Endothelial cell of umbilical vein (primary cell): Measurements from ENCODE around the gene EVI2A. TPM values are rescaled to one million over a fixed set of nuclear protein-coding genes. Genes with fewer than 3 reads are reported as not detected.

Experiments
- BruUV-seq: library from RNA; stranded (reverse); fragments of 400-500 nt; replicated peaks from 2 replicates; lab custom pipeline; 2021; lab: Mats Ljungman, UMichigan
- CTCF ChIA-PET: fragments of 300-600, 350-600 bp; sonication (Branson Sonifier 250); formaldehyde crosslinking; loops from one replicate; lab custom pipeline; 2021; ENCODE audit warnings: antibody characterized with exemption, inconsistent platforms; lab: Charles Lee
- POLR2A ChIA-PET: fragments of 300-600, 350-600 bp; sonication (Branson Sonifier 250); formaldehyde crosslinking; loops from one replicate; lab custom pipeline; 2021; ENCODE audit warnings: antibody characterized with exemption, inconsistent platforms; lab: Charles Lee
- DNase-seq: peaks from one replicate; pipeline ENCODE4 v3.0.0-alpha.2; 2011; ENCODE audit warnings: low read depth, low spot score
- FAIRE-seq: peaks from 2 replicates; lab custom pipeline; 2011; peaks lifted over from hg19 to GRCh38; lab: Jason Lieb, UNC
- H2AFZ ChIP-seq: 2 replicates; pipeline ENCODE4 v1.6.0; 2012; ENCODE audit warnings: low read depth, low read length, control low read depth, inconsistent platforms
- H3K27ac ChIP-seq: 2 replicates; pipeline ENCODE4 v1.5.1; 2011; ENCODE audit warnings: low read depth, mild to moderate bottlenecking, control low read depth, low read length, moderate library complexity; ENCODE audit not compliant: insufficient read depth
- H3K27me3 ChIP-seq, 2 experiments: 2 replicates each; pipeline versions ENCODE4 v1.6.0 to v1.6.1; 2011; ENCODE audit warnings: low read length in 2 of 2, mixed read lengths in 1 of 2; ENCODE audit not compliant: control insufficient read depth in 2 of 2, insufficient read depth in 2 of 2
- H3K36me3 ChIP-seq, 2 experiments: 2 replicates in 1 of 2; 3 replicates in 1 of 2; pipeline ENCODE4 v1.5.1; 2011; ENCODE audit warnings: low read length in 2 of 2, mild to moderate bottlenecking in 1 of 2, moderate library complexity in 1 of 2; ENCODE audit not compliant: control insufficient read depth in 2 of 2, insufficient read depth in 2 of 2; ENCODE audit errors: extremely low read depth in 1 of 2
- H3K4me1 ChIP-seq: 3 replicates; pipeline ENCODE4 v1.5.1; 2011; ENCODE audit warnings: mild to moderate bottlenecking, low read length; ENCODE audit not compliant: control insufficient read depth, insufficient read depth; ENCODE audit errors: extremely low read depth
- H3K4me2 ChIP-seq: 2 replicates; pipeline ENCODE4 v1.6.1; 2011; ENCODE audit warnings: low read length, control low read depth, mixed read lengths; ENCODE audit not compliant: insufficient read depth
- H3K4me3 ChIP-seq, 3 experiments: fragments of 200-600 bp in 1 of 3; sonication (generic), shearing (Covaris generic) in 1 of 3; replicated peaks in 1 of 3; 2 replicates each; pipeline ENCODE4 v1.5.1; 2011 to 2016; ENCODE audit warnings: control low read depth in 3 of 3, low read length in 3 of 3, mild to moderate bottlenecking in 2 of 3, inconsistent platforms in 1 of 3, low read depth in 1 of 3, moderate library complexity in 1 of 3; ENCODE audit not compliant: insufficient read depth in 1 of 3
- H3K79me2 ChIP-seq: 2 replicates; pipeline ENCODE4 v1.6.0; 2012; ENCODE audit warnings: low read length, inconsistent platforms; ENCODE audit not compliant: control insufficient read depth, insufficient read depth
- H3K9ac ChIP-seq: replicated peaks from 2 replicates; pipeline ENCODE3; 2011; ENCODE audit warnings: low read length, control low read depth; ENCODE audit not compliant: insufficient read depth; ENCODE audit errors: extremely low read depth
- H3K9me1 ChIP-seq: replicated peaks from 3 replicates; pipeline ENCODE4 v1.6.0; 2011; ENCODE audit warnings: mild to moderate bottlenecking, low read length; ENCODE audit not compliant: control insufficient read depth, insufficient read depth; ENCODE audit errors: extremely low read depth
- H3K9me3 ChIP-seq: replicated peaks from 2 replicates; pipeline ENCODE4 v1.5.1; 2012; ENCODE audit warnings: low read length, inconsistent platforms; ENCODE audit not compliant: control insufficient read depth, insufficient read depth
- H4K20me1 ChIP-seq: replicated peaks from 2 replicates; pipeline ENCODE3; 2011; ENCODE audit warnings: mild to moderate bottlenecking, low read length; ENCODE audit not compliant: control insufficient read depth, insufficient read depth; ENCODE audit errors: extremely low read depth
- EZH2 ChIP-seq: IDR thresholded peaks from 2 replicates; pipeline ENCODE4 v1.6.1; 2012; ENCODE audit warnings: borderline replicate concordance, low read depth, mild to moderate bottlenecking, moderate library complexity, low read length, inconsistent platforms; ENCODE audit not compliant: severe bottlenecking
- FOS ChIP-seq: IDR thresholded peaks from 2 replicates; pipeline ENCODE4 v1.6.1; 2011; ENCODE audit warnings: mild to moderate bottlenecking, low read length, moderate library complexity, borderline replicate concordance; ENCODE audit not compliant: insufficient read depth
- GATA2 ChIP-seq: IDR thresholded peaks from 2 replicates; pipeline ENCODE4 v1.7.0; 2011; ENCODE audit warnings: low read depth, mild to moderate bottlenecking, moderate library complexity, mixed read lengths, low read length; ENCODE audit not compliant: insufficient read length, insufficient read depth
- JUN ChIP-seq: IDR thresholded peaks from 2 replicates; pipeline ENCODE4 v1.6.1; 2011; ENCODE audit warnings: borderline replicate concordance, low read depth; ENCODE audit not compliant: insufficient read length, insufficient read depth
- MYC ChIP-seq: IDR thresholded peaks from one replicate; pipeline ENCODE4 v1.6.1; 2011; ENCODE audit warnings: mild to moderate bottlenecking, low read depth, low read length
- POLR2A ChIP-seq: IDR thresholded peaks from 2 replicates; pipeline ENCODE4 v1.6.1; 2012; ENCODE audit warnings: low read depth, mild to moderate bottlenecking, control low read depth, low read length
- POLR2AphosphoS5 ChIP-seq: IDR thresholded peaks from 2 replicates; pipeline ENCODE4 v1.6.1; 2012; ENCODE audit warnings: low read depth, mild to moderate bottlenecking, control low read depth, low read length, moderate library complexity; ENCODE audit not compliant: insufficient read depth
- dilution Hi-C: fragments of 300-500 bp; cut with MboI; formaldehyde crosslinking; loops from one replicate; pipeline ENCODE4 v1.15.0; 2019; ENCODE audit warnings: low sequenced_read_pairs; ENCODE audit not compliant: extremely low pct_ligation_motif_present
- intact Hi-C: fragments of 100-400 bp; cut with micrococcal nuclease; formaldehyde crosslinking; loops from one replicate; pipeline ENCODE4 v1.10.0; 2022
- polyA plus RNA-seq, 4 experiments: library from polyadenylated mRNA; depleted of rRNA in 3 of 4; stranded (reverse) in 3 of 4; unstranded in 1 of 4; fragments of >200 nt; gene quantifications; 2 replicates each; pipeline versions ENCODE4 v1.2.1 to v1.2.3, GENCODE V29; 2011 to 2012; ENCODE audit warnings: missing spikeins in 1 of 4
- total RNA-seq: library from RNA; stranded (reverse); gene quantifications from 2 replicates; pipeline ENCODE4 v1.2.3, GENCODE V29; 2021
- TF ChIP-seq, protein P1 (sequence below): IDR thresholded peaks from 2 replicates; pipeline ENCODE4 v1.6.1; 2011; ENCODE audit not compliant: insufficient read depth, insufficient read length
- TF ChIP-seq, protein P2 (sequence below), 2 donors: IDR thresholded peaks; 1 replicate in 1 of 2; 2 replicates in 1 of 2; pipeline ENCODE4 v1.5.1; 2011; ENCODE audit warnings: low read length in 2 of 2, mild to moderate bottlenecking in 2 of 2, moderate library complexity in 2 of 2, control low read depth in 1 of 2, inconsistent platforms in 1 of 2, low read depth in 1 of 2; ENCODE audit not compliant: insufficient read depth in 1 of 2; ENCODE audit errors: extremely low read depth in 1 of 2

The EVI2A gene
- total and polyA plus RNA-seq, 2 donors (not counting 3 experiments of a cell fraction or from before 2014, with no cell fraction given): 0.07 to 0.22 TPM

DNA sequence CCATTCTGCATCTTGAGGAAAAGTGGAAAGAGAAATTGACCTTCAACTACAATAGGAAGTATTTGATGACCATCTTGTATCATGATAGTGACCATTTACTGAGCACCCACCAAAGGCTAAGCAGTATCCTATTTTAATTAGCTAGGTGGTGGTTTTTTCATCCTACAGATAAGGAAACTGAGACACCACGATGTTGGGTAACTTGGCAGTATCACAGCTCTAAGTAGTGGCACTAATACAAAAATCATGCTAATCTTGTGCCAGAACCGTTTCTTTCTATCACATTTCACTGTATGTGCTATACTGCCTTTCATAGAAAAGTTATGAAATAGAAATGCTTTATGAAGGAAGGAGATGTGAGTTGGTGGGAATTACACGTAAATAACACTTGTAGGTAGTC lies 9.9 kb downstream of the EVI2A start:
- POLR2A ChIA-PET: no interaction called here
- H3K9ac ChIP-seq: no peak overlapping the region
- no peak for FAIRE-seq
- H3K27me3 ChIP-seq: no peaks in the 10 kb centered on the region
- H3K4me2 ChIP-seq: no peak overlapping the region
- H3K4me3 ChIP-seq: no peak overlapping the region
- CTCF ChIA-PET: interaction anchor here (1.0 to 1.2 kb wide), 2 partner anchors 45 to 60 kb away, joined by 3 read pairs; no protein-coding TSS in a partner anchor
- no peaks in the 10 kb centered on the region for H3K9me1 ChIP-seq
- peaks cover 21% of the 10 kb centered on the region for H3K4me1 ChIP-seq
- H4K20me1 ChIP-seq: no peaks in the 10 kb centered on the region
- no peak overlapping the region for H2AFZ ChIP-seq
- no peaks in the 10 kb centered on the region for H3K36me3 ChIP-seq
- H3K9me3 ChIP-seq: no peaks in the 10 kb centered on the region
- no TSS peak for BruUV-seq
- H3K79me2 ChIP-seq: peaks cover 5% of the 10 kb centered on the region
- DNase-seq: no peak
- intact Hi-C loops: loop anchor here (5.0 kb wide), 1 partner anchor 44 kb away; no protein-coding TSS in a partner anchor
- TF ChIP-seq POLR2A (no peak), FOS (no peak), GATA2 (no peak), MYC (no peak), POLR2AphosphoS5 (no peak), JUN (no peak), EZH2 (no peak)
- TF ChIP-seq, protein P1, sequence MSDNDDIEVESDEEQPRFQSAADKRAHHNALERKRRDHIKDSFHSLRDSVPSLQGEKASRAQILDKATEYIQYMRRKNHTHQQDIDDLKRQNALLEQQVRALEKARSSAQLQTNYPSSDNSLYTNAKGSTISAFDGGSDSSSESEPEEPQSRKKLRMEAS: no peak
- TF ChIP-seq, protein P2, sequence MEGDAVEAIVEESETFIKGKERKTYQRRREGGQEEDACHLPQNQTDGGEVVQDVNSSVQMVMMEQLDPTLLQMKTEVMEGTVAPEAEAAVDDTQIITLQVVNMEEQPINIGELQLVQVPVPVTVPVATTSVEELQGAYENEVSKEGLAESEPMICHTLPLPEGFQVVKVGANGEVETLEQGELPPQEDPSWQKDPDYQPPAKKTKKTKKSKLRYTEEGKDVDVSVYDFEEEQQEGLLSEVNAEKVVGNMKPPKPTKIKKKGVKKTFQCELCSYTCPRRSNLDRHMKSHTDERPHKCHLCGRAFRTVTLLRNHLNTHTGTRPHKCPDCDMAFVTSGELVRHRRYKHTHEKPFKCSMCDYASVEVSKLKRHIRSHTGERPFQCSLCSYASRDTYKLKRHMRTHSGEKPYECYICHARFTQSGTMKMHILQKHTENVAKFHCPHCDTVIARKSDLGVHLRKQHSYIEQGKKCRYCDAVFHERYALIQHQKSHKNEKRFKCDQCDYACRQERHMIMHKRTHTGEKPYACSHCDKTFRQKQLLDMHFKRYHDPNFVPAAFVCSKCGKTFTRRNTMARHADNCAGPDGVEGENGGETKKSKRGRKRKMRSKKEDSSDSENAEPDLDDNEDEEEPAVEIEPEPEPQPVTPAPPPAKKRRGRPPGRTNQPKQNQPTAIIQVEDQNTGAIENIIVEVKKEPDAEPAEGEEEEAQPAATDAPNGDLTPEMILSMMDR (IDR thresholded peaks at IDR 0.05; ENCODE audit: extremely low read depth in 1 of 2, insufficient read depth in 1 of 2, low read depth in 1 of 2, low read length in 2 of 2): no peak
- H3K27ac ChIP-seq: no peak overlapping the region
- dilution Hi-C loops: no loop called here
